Measurements from ENCODE around the gene RAPGEF3. TPM values are rescaled to one million over a fixed set of nuclear protein-coding genes. Genes with fewer than 3 reads are reported as not detected.

RAPGEF3 gene
- total RNA-seq, 1 donor from 2014 or later, result 0.58 TPM

DNA sequence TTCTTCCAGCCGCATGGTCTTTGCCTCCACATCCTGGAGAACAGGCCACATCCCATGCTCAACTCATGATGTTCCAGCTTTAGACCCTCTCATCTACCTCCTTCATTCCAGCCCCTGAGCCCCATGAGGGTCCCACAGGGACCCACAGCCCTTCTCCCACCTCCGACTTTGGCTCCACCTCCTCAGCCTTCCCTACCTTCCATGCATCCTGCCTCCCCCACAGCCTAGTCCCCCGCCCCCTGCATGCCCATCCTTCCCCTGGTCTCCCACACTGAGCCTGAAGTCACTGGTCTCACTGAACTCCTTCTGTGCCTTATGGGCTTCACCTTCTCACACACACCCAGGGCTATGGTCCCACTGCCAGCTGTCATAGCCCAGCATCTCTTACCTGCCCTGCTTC is 9.8 kb downstream of the RAPGEF3 start:
- Histone ChIP-seq H3K79me2 (ENCODE audit: low read depth) (no peaks in the 10 kb centered on the region), H3K27ac (no peak overlapping the region), H2AFZ (replicated peaks) (no peak overlapping the region), H3K36me3 (no peaks in the 10 kb centered on the region), H4K20me1 (ENCODE audit: low read depth) (no peaks in the 10 kb centered on the region), H3K9ac (no peak overlapping the region), H3K27me3 (no peaks in the 10 kb centered on the region), H3K9me3 (ENCODE audit: low read depth) (no peaks in the 10 kb centered on the region), H3K4me1 (peaks cover 19% of the 10 kb centered on the region), H3K4me2 (no peak overlapping the region), H3F3A (ENCODE audit: low read depth) (peaks cover 5% of the 10 kb centered on the region), H3K4me3 (no peak overlapping the region)
- Mint-ChIP-seq H3K27me3 (ENCODE audit: insufficient read depth, low read depth) (peaks cover 9% of the 10 kb centered on the region), H3K9me3 (no peaks in the 10 kb centered on the region), H3K4me1 (peaks cover 22% of the 10 kb centered on the region), H3K36me3 (no peaks in the 10 kb centered on the region), H3K4me3 (no peak overlapping the region), H3K27ac (no peak overlapping the region)
- TF ChIP-seq EZH2phosphoT487 (IDR thresholded peaks at IDR 0.05) (no peak), EZH2 (IDR thresholded peaks at IDR 0.05) (no peak)
- TF ChIP-seq, protein P1, sequence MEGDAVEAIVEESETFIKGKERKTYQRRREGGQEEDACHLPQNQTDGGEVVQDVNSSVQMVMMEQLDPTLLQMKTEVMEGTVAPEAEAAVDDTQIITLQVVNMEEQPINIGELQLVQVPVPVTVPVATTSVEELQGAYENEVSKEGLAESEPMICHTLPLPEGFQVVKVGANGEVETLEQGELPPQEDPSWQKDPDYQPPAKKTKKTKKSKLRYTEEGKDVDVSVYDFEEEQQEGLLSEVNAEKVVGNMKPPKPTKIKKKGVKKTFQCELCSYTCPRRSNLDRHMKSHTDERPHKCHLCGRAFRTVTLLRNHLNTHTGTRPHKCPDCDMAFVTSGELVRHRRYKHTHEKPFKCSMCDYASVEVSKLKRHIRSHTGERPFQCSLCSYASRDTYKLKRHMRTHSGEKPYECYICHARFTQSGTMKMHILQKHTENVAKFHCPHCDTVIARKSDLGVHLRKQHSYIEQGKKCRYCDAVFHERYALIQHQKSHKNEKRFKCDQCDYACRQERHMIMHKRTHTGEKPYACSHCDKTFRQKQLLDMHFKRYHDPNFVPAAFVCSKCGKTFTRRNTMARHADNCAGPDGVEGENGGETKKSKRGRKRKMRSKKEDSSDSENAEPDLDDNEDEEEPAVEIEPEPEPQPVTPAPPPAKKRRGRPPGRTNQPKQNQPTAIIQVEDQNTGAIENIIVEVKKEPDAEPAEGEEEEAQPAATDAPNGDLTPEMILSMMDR (IDR thresholded peaks at IDR 0.05), result no peak
- no peak for DNase-seq (ENCODE audit: low spot score)

DNA sequence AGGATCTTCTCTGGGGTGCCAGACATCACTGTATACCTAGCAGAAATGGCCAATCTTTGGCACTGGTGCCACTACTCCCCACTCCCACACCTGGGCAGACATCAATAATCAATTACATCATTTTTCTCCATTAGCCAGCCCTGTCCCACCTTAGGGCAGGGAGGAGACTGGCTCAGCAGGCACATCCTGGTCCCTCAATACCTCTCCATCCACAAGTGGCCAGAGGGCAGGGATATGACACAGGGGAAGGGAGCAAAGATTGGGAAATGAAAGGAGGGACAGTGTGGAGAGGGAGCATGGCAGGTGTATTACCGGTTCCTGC is 10.2 kb downstream of the RAPGEF3 start:
- Mint-ChIP-seq H3K9me3 (no peaks in the 10 kb centered on the region), H3K4me3 (no peak overlapping the region), H3K27me3 (ENCODE audit: insufficient read depth, low read depth) (peaks cover 9% of the 10 kb centered on the region), H3K27ac (no peak overlapping the region), H3K36me3 (no peaks in the 10 kb centered on the region), H3K4me1 (peaks cover 25% of the 10 kb centered on the region)
- Histone ChIP-seq H3K36me3 (no peaks in the 10 kb centered on the region), H2AFZ (replicated peaks) (no peak overlapping the region), H3K9ac (no peak overlapping the region), H4K20me1 (ENCODE audit: low read depth) (no peaks in the 10 kb centered on the region), H3K27ac (no peak overlapping the region), H3K4me2 (no peak overlapping the region), H3K4me1 (peaks cover 15% of the 10 kb centered on the region), H3K27me3 (no peaks in the 10 kb centered on the region), H3F3A (ENCODE audit: low read depth) (peaks cover 5% of the 10 kb centered on the region), H3K4me3 (no peak overlapping the region), H3K79me2 (ENCODE audit: low read depth) (no peaks in the 10 kb centered on the region), H3K9me3 (ENCODE audit: low read depth) (no peaks in the 10 kb centered on the region)
- DNase-seq (ENCODE audit: low spot score), result no peak
- TF ChIP-seq EZH2phosphoT487 (IDR thresholded peaks at IDR 0.05) (no peak), EZH2 (IDR thresholded peaks at IDR 0.05) (no peak)
- TF ChIP-seq, protein P1 (IDR thresholded peaks at IDR 0.05), result no peak

DNA sequence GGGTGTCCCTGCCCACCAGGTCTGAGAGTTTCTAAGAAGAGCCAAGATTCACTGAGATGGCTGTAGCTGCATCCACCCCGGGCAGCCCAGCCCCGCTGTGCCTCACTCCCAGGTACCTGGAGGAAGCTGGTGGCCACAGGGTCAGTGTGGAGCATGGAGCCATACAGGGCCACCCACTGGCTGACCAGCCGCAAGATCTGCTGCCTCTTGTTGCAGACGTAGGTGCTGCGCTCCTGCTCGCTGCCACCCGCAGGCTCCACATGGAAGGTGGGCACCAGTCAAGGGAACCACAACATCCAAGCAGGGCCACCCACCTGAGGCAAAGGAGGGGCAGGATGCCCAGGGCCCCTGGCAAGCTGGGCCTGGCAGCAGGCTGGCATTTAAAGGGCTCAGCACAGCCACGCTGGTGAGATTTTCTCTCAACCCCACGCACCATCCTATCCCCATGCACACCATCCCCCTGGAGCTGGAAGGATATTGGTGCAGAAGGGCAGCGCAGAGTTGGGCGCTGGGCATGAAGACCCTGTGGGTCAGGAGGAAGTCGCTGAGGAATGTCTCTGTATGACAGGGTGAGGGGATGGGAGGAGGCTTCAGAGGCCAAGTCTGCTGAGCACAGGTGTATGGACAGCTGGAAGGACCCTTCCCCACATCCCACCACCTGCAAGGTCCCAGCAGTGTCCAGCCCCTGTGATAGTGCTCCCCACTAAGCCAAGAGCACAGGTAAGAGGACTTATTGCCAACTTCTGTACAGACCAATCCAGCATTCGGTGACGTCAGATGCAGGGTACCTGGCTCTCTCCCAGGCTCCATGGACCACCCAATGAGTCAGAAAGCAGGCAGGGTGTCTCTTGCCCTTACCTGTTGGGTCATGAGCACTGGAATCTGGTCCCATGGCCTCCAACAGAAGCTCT is 10.8 kb downstream of the RAPGEF3 start:
- no peaks in the 10 kb centered on the region for H3K27me3 ChIP-seq
- no peaks in the 10 kb centered on the region for H3K36me3 ChIP-seq
- no peak for DNase-seq (ENCODE audit: low spot score)
- no peaks in the 10 kb centered on the region for H4K20me1 ChIP-seq (ENCODE audit: low read depth)
- no peak overlapping the region for H3K4me2 ChIP-seq
- no peak overlapping the region for H3K4me3 ChIP-seq
- no peaks in the 10 kb centered on the region for H3K79me2 ChIP-seq (ENCODE audit: low read depth)
- no peak overlapping the region for H2AFZ ChIP-seq (replicated peaks)
- no peak overlapping the region for H3K27ac ChIP-seq
- H3K9me3 ChIP-seq (ENCODE audit: low read depth), result no peaks in the 10 kb centered on the region
- Mint-ChIP-seq H3K9me3 (no peaks in the 10 kb centered on the region), H3K27me3 (ENCODE audit: insufficient read depth, low read depth) (peaks cover 9% of the 10 kb centered on the region), H3K27ac (no peak overlapping the region), H3K36me3 (no peaks in the 10 kb centered on the region), H3K4me1 (peaks cover 25% of the 10 kb centered on the region), H3K4me3 (no peak overlapping the region)
- H3K9ac ChIP-seq, result no peak overlapping the region
- TF ChIP-seq, protein P1 (IDR thresholded peaks at IDR 0.05), result no peak
- TF ChIP-seq EZH2 (IDR thresholded peaks at IDR 0.05) (no peak), EZH2phosphoT487 (IDR thresholded peaks at IDR 0.05) (no peak)
- H3K4me1 ChIP-seq, result peaks cover 12% of the 10 kb centered on the region
- peaks cover 5% of the 10 kb centered on the region for H3F3A ChIP-seq (ENCODE audit: low read depth)
